Transverse colon (tissue), 3 donors: ENCODE measurements around the gene SNAPC1.

Experiments used
- POLR2A ChIP-seq: fragments of 450-650 bp; IDR thresholded peaks from one replicate; pipeline ENCODE4 v1.6.1; 2016; ENCODE audit warnings: antibody characterized with exemption, mild to moderate bottlenecking, moderate library complexity
- TF ChIP-seq, protein P1 (sequence below), 5 experiments: fragments of 200-600 bp in 3 of 5; fragments of 450-650 bp in 2 of 5; sonication (generic) in 3 of 5; IDR thresholded peaks; 1 replicate in 2 of 5; 2 replicates in 3 of 5; pipeline ENCODE4 v1.5.1; 2016 to 2017; ENCODE audit warnings: antibody characterized with exemption in 5 of 5, inconsistent platforms in 3 of 5, mild to moderate bottlenecking in 2 of 5, moderate library complexity in 1 of 5

DNA sequence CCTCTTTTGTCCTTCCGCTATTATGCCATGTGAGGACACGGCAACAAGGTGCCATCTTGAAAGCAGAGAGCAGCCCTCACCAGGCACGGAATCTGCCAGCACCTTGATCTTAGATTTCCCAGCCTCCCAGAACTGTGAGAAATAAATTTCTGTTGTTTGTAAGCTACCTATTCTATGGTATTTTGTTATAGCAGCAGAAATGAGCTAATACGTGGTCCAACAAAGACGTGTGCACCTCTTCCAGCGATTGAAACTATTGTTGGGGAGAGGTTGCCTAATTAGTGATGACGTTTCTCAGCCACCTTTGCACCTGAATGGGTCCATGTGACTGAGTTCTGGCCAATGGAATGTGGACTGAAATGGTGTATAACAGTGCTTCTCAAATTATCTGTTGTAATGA lies 2.3 kb upstream of the SNAPC1 start:
- TF ChIP-seq, protein P1, sequence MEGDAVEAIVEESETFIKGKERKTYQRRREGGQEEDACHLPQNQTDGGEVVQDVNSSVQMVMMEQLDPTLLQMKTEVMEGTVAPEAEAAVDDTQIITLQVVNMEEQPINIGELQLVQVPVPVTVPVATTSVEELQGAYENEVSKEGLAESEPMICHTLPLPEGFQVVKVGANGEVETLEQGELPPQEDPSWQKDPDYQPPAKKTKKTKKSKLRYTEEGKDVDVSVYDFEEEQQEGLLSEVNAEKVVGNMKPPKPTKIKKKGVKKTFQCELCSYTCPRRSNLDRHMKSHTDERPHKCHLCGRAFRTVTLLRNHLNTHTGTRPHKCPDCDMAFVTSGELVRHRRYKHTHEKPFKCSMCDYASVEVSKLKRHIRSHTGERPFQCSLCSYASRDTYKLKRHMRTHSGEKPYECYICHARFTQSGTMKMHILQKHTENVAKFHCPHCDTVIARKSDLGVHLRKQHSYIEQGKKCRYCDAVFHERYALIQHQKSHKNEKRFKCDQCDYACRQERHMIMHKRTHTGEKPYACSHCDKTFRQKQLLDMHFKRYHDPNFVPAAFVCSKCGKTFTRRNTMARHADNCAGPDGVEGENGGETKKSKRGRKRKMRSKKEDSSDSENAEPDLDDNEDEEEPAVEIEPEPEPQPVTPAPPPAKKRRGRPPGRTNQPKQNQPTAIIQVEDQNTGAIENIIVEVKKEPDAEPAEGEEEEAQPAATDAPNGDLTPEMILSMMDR (IDR thresholded peaks at IDR 0.05): no peak
- TF ChIP-seq POLR2A: no peak
